IMR-90 (cell line): Measurements from ENCODE around the gene ZFHX3.

Source experiments
- CTCF ChIP-seq: conservative IDR thresholded peaks from 2 replicates; pipeline ENCODE4 v1.5.1; 2012; ENCODE audit warnings: mild to moderate bottlenecking, low read depth, low read length, improper control_type of control experiment
- ELK1 ChIP-seq: fragments of 150-350 bp; IDR thresholded peaks from 2 replicates; pipeline ENCODE4 v1.6.1; 2016; ENCODE audit warnings: low read depth, mild to moderate bottlenecking, low read length, moderate library complexity, borderline replicate concordance
- FOS ChIP-seq: fragments of 150-350 bp; IDR thresholded peaks from 2 replicates; pipeline ENCODE4 v1.6.1; 2016; ENCODE audit warnings: low read depth, low read length
- MAFK ChIP-seq: IDR thresholded peaks from 2 replicates; pipeline ENCODE4 v1.6.1; 2012; ENCODE audit warnings: low read depth, low read length, improper control_type of control experiment
- MAZ ChIP-seq: IDR thresholded peaks from 2 replicates; pipeline ENCODE4 v1.6.1; 2012; ENCODE audit warnings: low read depth, mild to moderate bottlenecking, low read length, improper control_type of control experiment, moderate library complexity, borderline replicate concordance
- POLR2A ChIP-seq: IDR thresholded peaks from 2 replicates; pipeline ENCODE4 v1.6.1; 2012; ENCODE audit warnings: mild to moderate bottlenecking, low read depth, low read length
- RCOR1 ChIP-seq: IDR thresholded peaks from 2 replicates; pipeline ENCODE4 v1.6.1; 2012; ENCODE audit warnings: mild to moderate bottlenecking, low read length, improper control_type of control experiment; ENCODE audit not compliant: insufficient replicate concordance
- RFX5 ChIP-seq: IDR thresholded peaks from 2 replicates; pipeline ENCODE4 v1.8.0; 2012; ENCODE audit warnings: low read depth, mild to moderate bottlenecking, low read length, moderate library complexity
- SMC3 ChIP-seq: fragments of 150-350 bp; IDR thresholded peaks from 2 replicates; pipeline ENCODE4 v1.6.1; 2016; ENCODE audit warnings: low read depth, mild to moderate bottlenecking, antibody characterized with exemption, low read length, moderate library complexity
- USF2 ChIP-seq: fragments of 150-350 bp; IDR thresholded peaks from 2 replicates; pipeline ENCODE4 v1.6.1; 2017; ENCODE audit warnings: mild to moderate bottlenecking, antibody characterized with exemption, low read length, low read depth

- TF ChIP-seq RCOR1 (no peak), POLR2A (no peak), CTCF (0 out of 2 replicates have a peak, but pooled peaks have one; percentile 11), USF2 (no peak), MAZ (no peak), SMC3 (no peak), MAFK (no peak), RFX5 (no peak), ELK1 (no peak), FOS (no peak)
Observed at GRCh38 chr16:72818236-72818845, 229.6 kb downstream of the ZFHX3 start.
